Neuron (in vitro differentiated cells): Measurements from ENCODE around the gene RASSF7.
A peak's percentile ranks its signal among the peaks of the same experiment; 100 is the strongest.
"Not testable (repeated sequence)": the region's sequence is repeated elsewhere in the genome, so short reads cannot be mapped to it uniquely, and the experiment has no call there.

Experiments used
- H2AFZ ChIP-seq: one replicate; pipeline ENCODE4 v1.6.1; 2013; ENCODE audit warnings: low read depth, mild to moderate bottlenecking, inconsistent platforms, low read length, moderate library complexity
- H3K27me3 ChIP-seq: one replicate; pipeline ENCODE4 v1.6.1; 2013; ENCODE audit warnings: low read length; ENCODE audit not compliant: insufficient read depth
- H3K36me3 ChIP-seq: one replicate; pipeline ENCODE4 v1.6.1; 2013; ENCODE audit warnings: low read length; ENCODE audit not compliant: insufficient read depth
- H3K4me1 ChIP-seq: one replicate; pipeline ENCODE4 v1.6.1; 2013; ENCODE audit warnings: low read length; ENCODE audit not compliant: insufficient read depth
- H3K4me3 ChIP-seq: 2 replicates; pipeline ENCODE4 v1.5.1; 2013; ENCODE audit warnings: mild to moderate bottlenecking, low read length, moderate library complexity
- H3K9me3 ChIP-seq: one replicate; pipeline ENCODE4 v1.6.1; 2013; ENCODE audit warnings: low read length

The RASSF7 gene

GRCh38 chr11:571802-572185 is 11.0 kb downstream of the RASSF7 start:
- Histone ChIP-seq H3K36me3 (no peaks in the 10 kb centered on the region), H2AFZ (no peak overlapping the region), H3K9me3 (no peaks in the 10 kb centered on the region), H3K27me3 (peaks cover 9% of the 10 kb centered on the region), H3K4me1 (peaks cover 22% of the 10 kb centered on the region), H3K4me3 (no peak overlapping the region)

GRCh38 chr11:573146-573759 is 12.5 kb downstream of the RASSF7 start:
- Histone ChIP-seq H3K36me3 (no peaks in the 10 kb centered on the region), H3K9me3 (no peaks in the 10 kb centered on the region), H3K4me1 (peaks cover 26% of the 10 kb centered on the region), H3K27me3 (peaks cover 9% of the 10 kb centered on the region), H3K4me3 (no peak overlapping the region), H2AFZ (no peak overlapping the region)

- H3K36me3 ChIP-seq, H3K27me3 ChIP-seq, H3K9me3 ChIP-seq, H2AFZ ChIP-seq, H3K4me3 ChIP-seq: not testable (repeated sequence)
- H3K4me1 ChIP-seq, result peaks cover 27% of the 10 kb centered on the region
Observed at GRCh38 chr11:574031-574570, 13.3 kb downstream of the RASSF7 start.

GRCh38 chr11:574632-575312 is 14.0 kb downstream of the RASSF7 start:
- no peaks in the 10 kb centered on the region for H3K9me3 ChIP-seq
- H3K4me1 ChIP-seq, result peaks cover 28% of the 10 kb centered on the region
- peak overlapping the region; percentile 98 for H2AFZ ChIP-seq
- H3K36me3 ChIP-seq, result peaks cover 4% of the 10 kb centered on the region
- peak overlapping the region; percentile 76 for H3K4me3 ChIP-seq
- H3K27me3 ChIP-seq, result peaks cover 9% of the 10 kb centered on the region

GRCh38 chr11:575313-575995 is 14.7 kb downstream of the RASSF7 start:
- H3K27me3 ChIP-seq, result peaks cover 9% of the 10 kb centered on the region
- peaks cover 31% of the 10 kb centered on the region for H3K4me1 ChIP-seq
- H3K4me3 ChIP-seq, result peak overlapping the region; percentile 76
- peaks cover 4% of the 10 kb centered on the region for H3K36me3 ChIP-seq
- peak overlapping the region; percentile 98 for H2AFZ ChIP-seq
- H3K9me3 ChIP-seq, result no peaks in the 10 kb centered on the region

- Histone ChIP-seq H3K9me3 (no peaks in the 10 kb centered on the region), H3K4me3 (peak within 1 kb of the TSS; percentile 99), H2AFZ (peak within 1 kb of the TSS; percentile 98), H3K4me1 (peaks cover 31% of the 10 kb centered on the region), H3K27me3 (peaks cover 9% of the 10 kb centered on the region), H3K36me3 (peaks cover 5% of the 10 kb centered on the region)
Observed at GRCh38 chr11:575996-576768, 15.4 kb downstream of the RASSF7 start, which contains the start of gene PHRF1. Gene PHRF1, plus strand, starts transcription at chr11:576470. Its CDS starts 5,043 bp downstream, at chr11:581513.

- Histone ChIP-seq H3K27me3 (peaks cover 9% of the 10 kb centered on the region), H3K9me3 (no peaks in the 10 kb centered on the region), H3K36me3 (peaks cover 14% of the 10 kb centered on the region), H2AFZ (no peak overlapping the region), H3K4me3 (peak overlapping the region; percentile 99), H3K4me1 (peaks cover 31% of the 10 kb centered on the region)
Observed at GRCh38 chr11:576811-577610, 16.2 kb downstream of the RASSF7 start.

GRCh38 chr11:577611-577894 is 16.8 kb downstream of the RASSF7 start:
- Histone ChIP-seq H3K27me3 (peaks cover 9% of the 10 kb centered on the region), H3K36me3 (peaks cover 14% of the 10 kb centered on the region), H3K4me3 (peak overlapping the region; percentile 99), H2AFZ (no peak overlapping the region), H3K4me1 (peaks cover 31% of the 10 kb centered on the region), H3K9me3 (no peaks in the 10 kb centered on the region)

GRCh38 chr11:578276-579035 is 17.7 kb downstream of the RASSF7 start:
- H3K9me3 ChIP-seq, result no peaks in the 10 kb centered on the region
- peaks cover 17% of the 10 kb centered on the region for H3K36me3 ChIP-seq
- no peak overlapping the region for H2AFZ ChIP-seq
- peaks cover 31% of the 10 kb centered on the region for H3K4me1 ChIP-seq
- peaks cover 5% of the 10 kb centered on the region for H3K27me3 ChIP-seq
- peak overlapping the region; percentile 99 for H3K4me3 ChIP-seq

- Histone ChIP-seq H3K9me3 (no peaks in the 10 kb centered on the region), H3K4me3 (no peak overlapping the region), H3K4me1 (peaks cover 28% of the 10 kb centered on the region), H3K36me3 (peaks cover 27% of the 10 kb centered on the region), H3K27me3 (no peaks in the 10 kb centered on the region), H2AFZ (no peak overlapping the region)
Observed at GRCh38 chr11:579830-580601, 19.2 kb downstream of the RASSF7 start.

- Histone ChIP-seq H3K36me3 (peaks cover 30% of the 10 kb centered on the region), H2AFZ (no peak overlapping the region), H3K9me3 (no peaks in the 10 kb centered on the region), H3K27me3 (no peaks in the 10 kb centered on the region), H3K4me1 (peaks cover 22% of the 10 kb centered on the region), H3K4me3 (no peak overlapping the region)
Observed at GRCh38 chr11:581342-581741, 20.6 kb downstream of the RASSF7 start.
